NCI-H2196 (cell line): ENCODE measurements around the gene TFEB.

Source experiments
- DNase-seq: peaks from one replicate; lab custom pipeline; 2025; ENCODE audit not compliant: unreplicated experiment; lab: John Stamatoyannopoulos, UW

TFEB gene

GRCh38 chr6:41654151-41654697 lies 81.2 kb downstream of the TFEB start:
- no peak for DNase-seq

GRCh38 chr6:41653691-41654090 lies 81.7 kb downstream of the TFEB start:
- DNase-seq: no peak

GRCh38 chr6:41652866-41653652 lies 82.3 kb downstream of the TFEB start:
- no peak for DNase-seq

- DNase-seq: no peak
These were observed 83.3 kb downstream of the TFEB start for GRCh38 chr6:41651962-41652657.

GRCh38 chr6:41651246-41651961 lies 84.0 kb downstream of the TFEB start:
- no peak for DNase-seq

- DNase-seq: no peak
These were observed 85.3 kb downstream of the TFEB start for GRCh38 chr6:41650120-41650519.

- DNase-seq: no peak
These were observed 85.8 kb downstream of the TFEB start for GRCh38 chr6:41649596-41649995.

GRCh38 chr6:41648921-41649320 lies 86.5 kb downstream of the TFEB start:
- no peak for DNase-seq

- no peak for DNase-seq
These were observed 87.3 kb downstream of the TFEB start for GRCh38 chr6:41648070-41648585.

GRCh38 chr6:41647061-41647511 lies 88.3 kb downstream of the TFEB start:
- no peak for DNase-seq

GRCh38 chr6:41646026-41646795 lies 89.2 kb downstream of the TFEB start:
- no peak for DNase-seq

- no peak for DNase-seq
These were observed 90.3 kb downstream of the TFEB start for GRCh38 chr6:41645007-41645618.

- no peak for DNase-seq
These were observed 91.0 kb downstream of the TFEB start for GRCh38 chr6:41644297-41644879.

- DNase-seq: no peak
These were observed 91.5 kb downstream of the TFEB start for GRCh38 chr6:41643899-41644269.

GRCh38 chr6:41642960-41643898 lies 92.2 kb downstream of the TFEB start:
- no peak for DNase-seq

- no peak for DNase-seq
These were observed 93.1 kb downstream of the TFEB start for GRCh38 chr6:41642090-41642959.

GRCh38 chr6:41641352-41641925 lies 94.0 kb downstream of the TFEB start:
- no peak for DNase-seq
